Chondrocyte (in vitro differentiated cells): ENCODE results near the gene GARS1. TPM values are rescaled to one million over a fixed set of nuclear protein-coding genes. Genes with fewer than 3 reads are reported as not detected.
A peak's percentile ranks its signal among the peaks of the same experiment; 100 is the strongest.

Experiments used
- DNase-seq: peaks from one replicate; pipeline ENCODE4 v3.0.0; 2021; ENCODE audit warnings: mixed read lengths, low spot score
- H3K27ac Mint-ChIP-seq: one replicate; pipeline ENCODE4 v1.8.0; 2021; ENCODE audit warnings: mild to moderate bottlenecking, moderate library complexity, mixed read lengths; ENCODE audit not compliant: unreplicated experiment
- H3K27me3 Mint-ChIP-seq: 2 replicates; pipeline ENCODE4 v1.8.0; 2021; ENCODE audit warnings: low read depth, mixed read lengths
- H3K36me3 Mint-ChIP-seq: 2 replicates; pipeline ENCODE4 v1.8.0; 2021; ENCODE audit warnings: low read depth, mixed read lengths
- H3K4me1 Mint-ChIP-seq: 2 replicates; pipeline ENCODE4 v1.8.0; 2021; ENCODE audit warnings: low read depth, mild to moderate bottlenecking, mixed read lengths
- H3K4me3 Mint-ChIP-seq: one replicate; pipeline ENCODE4 v1.8.0; 2021; ENCODE audit warnings: mild to moderate bottlenecking, moderate library complexity, mixed read lengths; ENCODE audit not compliant: unreplicated experiment
- H3K9me3 Mint-ChIP-seq: 2 replicates; pipeline ENCODE4 v1.8.0; 2021; ENCODE audit warnings: low read depth, mixed read lengths
- CTCF ChIP-seq: fragments of 200-600 bp; sonication (generic); IDR thresholded peaks from 2 replicates; pipeline ENCODE4 v1.5.0; 2021; ENCODE audit warnings: antibody characterized with exemption, mild to moderate bottlenecking, moderate library complexity
- total RNA-seq: library from RNA; stranded (reverse); gene quantifications from 3 replicates; pipeline ENCODE4 v1.2.1, GENCODE V29; 2021

The GARS1 gene
- total RNA-seq, 1 donor from 2014 or later, result 581 TPM

- H3K36me3 Mint-ChIP-seq, result peaks cover 15% of the 10 kb centered on the region
- DNase-seq, result peak; percentile 79
- H3K4me3 Mint-ChIP-seq, result no peak overlapping the region
- no peak for TF ChIP-seq CTCF
- peaks cover 3% of the 10 kb centered on the region for H3K4me1 Mint-ChIP-seq
- no peaks in the 10 kb centered on the region for H3K9me3 Mint-ChIP-seq
- no peak overlapping the region for H3K27ac Mint-ChIP-seq
- peaks cover 4% of the 10 kb centered on the region for H3K27me3 Mint-ChIP-seq
Measured at GRCh38 chr7:30656006-30656957, 61.6 kb downstream of the GARS1 start.

GRCh38 chr7:30657131-30657530 lies 62.5 kb downstream of the GARS1 start:
- Mint-ChIP-seq H3K4me3 (no peak overlapping the region), H3K36me3 (peaks cover 15% of the 10 kb centered on the region), H3K9me3 (no peaks in the 10 kb centered on the region), H3K27me3 (peaks cover 7% of the 10 kb centered on the region), H3K4me1 (peaks cover 3% of the 10 kb centered on the region), H3K27ac (no peak overlapping the region)
- DNase-seq, result peak; percentile 44
- TF ChIP-seq CTCF, result no peak

- peaks cover 13% of the 10 kb centered on the region for H3K27me3 Mint-ChIP-seq
- no peak for TF ChIP-seq CTCF
- no peaks in the 10 kb centered on the region for H3K9me3 Mint-ChIP-seq
- peaks cover 14% of the 10 kb centered on the region for H3K36me3 Mint-ChIP-seq
- H3K4me3 Mint-ChIP-seq, result no peak overlapping the region
- no peak overlapping the region for H3K27ac Mint-ChIP-seq
- peaks cover 3% of the 10 kb centered on the region for H3K4me1 Mint-ChIP-seq
- no peak for DNase-seq
Measured at GRCh38 chr7:30658479-30659074, 63.9 kb downstream of the GARS1 start.

GRCh38 chr7:30659312-30659711 lies 64.6 kb downstream of the GARS1 start:
- H3K36me3 Mint-ChIP-seq, result peaks cover 9% of the 10 kb centered on the region
- no peak overlapping the region for H3K4me3 Mint-ChIP-seq
- TF ChIP-seq CTCF, result no peak
- no peaks in the 10 kb centered on the region for H3K9me3 Mint-ChIP-seq
- peaks cover 3% of the 10 kb centered on the region for H3K4me1 Mint-ChIP-seq
- H3K27ac Mint-ChIP-seq, result no peak overlapping the region
- H3K27me3 Mint-ChIP-seq, result peaks cover 18% of the 10 kb centered on the region
- DNase-seq, result no peak
